PC-9 (cell line): ENCODE results near the gene SEL1L2.

Experiments
- CTCF ChIP-seq: fragments of 200-600 bp; sonication (generic); conservative IDR thresholded peaks from 2 replicates; pipeline ENCODE4 v1.6.1; 2017; ENCODE audit warnings: mixed run types, antibody characterized with exemption, mild to moderate bottlenecking, moderate library complexity
- EZH2 ChIP-seq: fragments of 200-600 bp; sonication (generic); IDR thresholded peaks from 2 replicates; pipeline ENCODE4 v1.8.0; 2017; ENCODE audit warnings: antibody characterized with exemption, low read depth

GRCh38 chr20:14030991-14031390 lies 40.6 kb upstream of the SEL1L2 start:
- TF ChIP-seq EZH2, result no peak
- no peak for TF ChIP-seq CTCF
